K562 (cell line): Measurements from ENCODE around the gene FRMD4A. TPM values are rescaled to one million over a fixed set of nuclear protein-coding genes. Genes with fewer than 3 reads are reported as not detected.

Source experiments
- HDAC2 ChIP-seq: fragments of 450-650 bp; IDR thresholded peaks from 2 replicates; pipeline ENCODE4 v1.6.1; 2016; ENCODE audit warnings: mild to moderate bottlenecking
- MAFF ChIP-seq: IDR thresholded peaks from 2 replicates; pipeline ENCODE4 v1.6.1; 2012; ENCODE audit warnings: low read length, improper control_type of control experiment
- RBFOX2 ChIP-seq: fragments of 200-400 bp; formaldehyde crosslinking; IDR thresholded peaks from 2 replicates; pipeline ENCODE4 v1.6.1; 2017; ENCODE audit warnings: low read depth, mild to moderate bottlenecking, low read length, moderate library complexity
- THRAP3 ChIP-seq: fragments of 450-650 bp; IDR thresholded peaks from 2 replicates; pipeline ENCODE4 v1.6.1; 2016; ENCODE audit warnings: mild to moderate bottlenecking, inconsistent platforms, borderline replicate concordance
- ZBTB8A ChIP-seq: fragments of 450-650 bp; IDR thresholded peaks from 2 replicates; pipeline ENCODE4 v1.6.1; 2018; ENCODE audit warnings: mild to moderate bottlenecking, moderate library complexity; ENCODE audit not compliant: partially characterized antibody
- ZFP1 ChIP-seq: fragments of 450-650 bp; formaldehyde crosslinking; IDR thresholded peaks from 2 replicates; pipeline ENCODE4 v1.4.0; 2020; ENCODE audit warnings: mild to moderate bottlenecking, mixed read lengths
- ZNF12 ChIP-seq: sonication (generic); formaldehyde crosslinking; IDR thresholded peaks from 2 replicates; pipeline ENCODE4 v1.4.0; 2020; ENCODE audit warnings: mild to moderate bottlenecking, missing genetic modification reagents
- ZNF695 ChIP-seq: fragments of 450-650 bp; formaldehyde crosslinking; IDR thresholded peaks from 2 replicates; pipeline ENCODE4 v1.4.0; 2020; ENCODE audit warnings: mild to moderate bottlenecking, moderate library complexity
- polyA plus RNA-seq, 8 experiments: library from polyadenylated mRNA; depleted of rRNA in 4 of 8; stranded (reverse) in 5 of 8; unstranded in 3 of 8; fragments of >200 nt; fragmentation: Nextera tagmentation in 2 of 8; fragmentation: Illumina TruSeq in 1 of 8; extraction: Ambion mirVana in 2 of 8; extraction: Trizol in 1 of 8; gene quantifications; 2 replicates each; pipeline versions ENCODE4 v1.2.1 to v1.2.3, GENCODE V29; 2011 to 2014; ENCODE audit warnings: inconsistent platforms in 1 of 8, missing spikeins in 1 of 8
- total RNA-seq, 7 experiments: library from RNA; depleted of rRNA in 6 of 7; stranded (reverse); fragments of >200 nt in 6 of 7; fragmentation: Illumina TruSeq in 2 of 7; extraction: Trizol in 2 of 7; gene quantifications; 2 replicates each; pipeline versions ENCODE4 v1.2.1 to v1.2.3, GENCODE V29; 2011 to 2021; ENCODE audit warnings: low replicate concordance in 1 of 7
- TF ChIP-seq, protein P1 (sequence below), 2 experiments: fragments of 450-650 bp; formaldehyde crosslinking in 1 of 2; IDR thresholded peaks; 2 replicates each; pipeline versions ENCODE4 v1.4.0 to v1.6.1; 2014 to 2020; ENCODE audit warnings: mild to moderate bottlenecking in 2 of 2, borderline replicate concordance in 1 of 2, low read depth in 1 of 2
- TF ChIP-seq, protein P2 (sequence below): fragments of 450-650 bp; formaldehyde crosslinking; IDR thresholded peaks from 2 replicates; pipeline ENCODE4 v1.4.0; 2020; ENCODE audit warnings: mild to moderate bottlenecking
- TF ChIP-seq, protein P3 (sequence below), 2 experiments: fragments of 200-800 bp in 1 of 2; sonication (Bioruptor generic) in 1 of 2; sonication (generic) in 1 of 2; formaldehyde crosslinking in 1 of 2; IDR thresholded peaks in 1 of 2; conservative IDR thresholded peaks in 1 of 2; 2 replicates each; pipeline versions ENCODE4 v1.5.0 to v1.6.1; 2016 to 2020; ENCODE audit warnings: missing compliant biosample characterization in 1 of 2, missing genetic modification characterization in 1 of 2, missing genetic modification reagents in 1 of 2
- TF ChIP-seq, protein P4 (sequence below): fragments of 250-450 bp; sonication (Bioruptor Pico); IDR thresholded peaks from 2 replicates; pipeline ENCODE4 v1.5.0; 2020; ENCODE audit warnings: mild to moderate bottlenecking, borderline replicate concordance

FRMD4A gene
- total and polyA plus RNA-seq, 9 of the 15 experiments (the other 6 are each of a cell fraction or from before 2014, with no cell fraction given), result 0.80 to 5.2 (median 3.0) TPM

DNA sequence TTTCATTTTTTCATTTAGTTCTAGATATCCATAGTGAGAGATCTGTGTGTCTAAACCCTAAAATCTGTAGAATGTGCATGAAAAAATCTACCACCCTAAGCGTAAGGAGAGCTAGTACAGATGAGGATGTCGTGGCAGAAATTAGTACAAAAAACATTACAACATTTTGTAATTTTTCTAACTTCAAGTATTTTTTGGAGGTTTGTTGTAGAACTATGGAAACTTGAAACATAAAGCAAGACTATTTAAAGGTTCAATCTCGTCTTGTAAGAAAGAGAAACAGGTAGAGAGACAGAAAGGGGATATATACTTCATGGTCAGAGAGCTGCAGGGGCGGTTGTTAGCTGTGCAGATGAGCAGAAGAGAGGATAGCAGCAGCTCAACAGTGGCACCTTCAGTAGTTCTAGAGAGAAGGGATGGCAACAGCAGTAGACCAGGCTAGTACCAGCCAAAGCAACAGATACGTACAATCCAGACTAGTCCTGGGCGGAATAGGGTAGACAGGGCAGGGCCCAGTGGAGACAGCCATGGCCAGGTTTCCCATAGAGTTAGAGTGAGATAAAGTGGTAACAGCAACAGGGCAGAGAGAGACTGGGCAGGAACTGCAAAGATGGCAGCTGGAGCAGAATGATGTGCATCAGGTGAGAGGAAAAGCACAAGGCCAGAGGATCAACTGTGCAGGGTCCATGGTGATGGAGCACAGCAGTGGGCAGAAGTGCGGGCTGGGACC is 145.2 kb downstream of the FRMD4A start (continued):
- TF ChIP-seq, protein P1, sequence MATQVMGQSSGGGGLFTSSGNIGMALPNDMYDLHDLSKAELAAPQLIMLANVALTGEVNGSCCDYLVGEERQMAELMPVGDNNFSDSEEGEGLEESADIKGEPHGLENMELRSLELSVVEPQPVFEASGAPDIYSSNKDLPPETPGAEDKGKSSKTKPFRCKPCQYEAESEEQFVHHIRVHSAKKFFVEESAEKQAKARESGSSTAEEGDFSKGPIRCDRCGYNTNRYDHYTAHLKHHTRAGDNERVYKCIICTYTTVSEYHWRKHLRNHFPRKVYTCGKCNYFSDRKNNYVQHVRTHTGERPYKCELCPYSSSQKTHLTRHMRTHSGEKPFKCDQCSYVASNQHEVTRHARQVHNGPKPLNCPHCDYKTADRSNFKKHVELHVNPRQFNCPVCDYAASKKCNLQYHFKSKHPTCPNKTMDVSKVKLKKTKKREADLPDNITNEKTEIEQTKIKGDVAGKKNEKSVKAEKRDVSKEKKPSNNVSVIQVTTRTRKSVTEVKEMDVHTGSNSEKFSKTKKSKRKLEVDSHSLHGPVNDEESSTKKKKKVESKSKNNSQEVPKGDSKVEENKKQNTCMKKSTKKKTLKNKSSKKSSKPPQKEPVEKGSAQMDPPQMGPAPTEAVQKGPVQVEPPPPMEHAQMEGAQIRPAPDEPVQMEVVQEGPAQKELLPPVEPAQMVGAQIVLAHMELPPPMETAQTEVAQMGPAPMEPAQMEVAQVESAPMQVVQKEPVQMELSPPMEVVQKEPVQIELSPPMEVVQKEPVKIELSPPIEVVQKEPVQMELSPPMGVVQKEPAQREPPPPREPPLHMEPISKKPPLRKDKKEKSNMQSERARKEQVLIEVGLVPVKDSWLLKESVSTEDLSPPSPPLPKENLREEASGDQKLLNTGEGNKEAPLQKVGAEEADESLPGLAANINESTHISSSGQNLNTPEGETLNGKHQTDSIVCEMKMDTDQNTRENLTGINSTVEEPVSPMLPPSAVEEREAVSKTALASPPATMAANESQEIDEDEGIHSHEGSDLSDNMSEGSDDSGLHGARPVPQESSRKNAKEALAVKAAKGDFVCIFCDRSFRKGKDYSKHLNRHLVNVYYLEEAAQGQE (IDR thresholded peaks at IDR 0.05; ENCODE audit: borderline replicate concordance), result peak; percentile 54
- TF ChIP-seq, protein P1 (CRISPR knock-in tag; IDR thresholded peaks at IDR 0.05; ENCODE audit: low read depth), result 0 out of 2 replicates have a peak, but pooled peaks have one; percentile 60
- TF ChIP-seq HDAC2, result no peak
- TF ChIP-seq ZFP1 (CRISPR knock-in tag), result peak; percentile 75; the same call in 1 of the 2 replicates
- peak; percentile 85 for TF ChIP-seq RBFOX2
- TF ChIP-seq ZNF12, result no peak
- TF ChIP-seq, protein P2, sequence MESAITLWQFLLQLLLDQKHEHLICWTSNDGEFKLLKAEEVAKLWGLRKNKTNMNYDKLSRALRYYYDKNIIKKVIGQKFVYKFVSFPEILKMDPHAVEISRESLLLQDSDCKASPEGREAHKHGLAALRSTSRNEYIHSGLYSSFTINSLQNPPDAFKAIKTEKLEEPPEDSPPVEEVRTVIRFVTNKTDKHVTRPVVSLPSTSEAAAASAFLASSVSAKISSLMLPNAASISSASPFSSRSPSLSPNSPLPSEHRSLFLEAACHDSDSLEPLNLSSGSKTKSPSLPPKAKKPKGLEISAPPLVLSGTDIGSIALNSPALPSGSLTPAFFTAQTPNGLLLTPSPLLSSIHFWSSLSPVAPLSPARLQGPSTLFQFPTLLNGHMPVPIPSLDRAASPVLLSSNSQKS (CRISPR knock-in tag), result peak; percentile 96
- TF ChIP-seq, protein P3, sequence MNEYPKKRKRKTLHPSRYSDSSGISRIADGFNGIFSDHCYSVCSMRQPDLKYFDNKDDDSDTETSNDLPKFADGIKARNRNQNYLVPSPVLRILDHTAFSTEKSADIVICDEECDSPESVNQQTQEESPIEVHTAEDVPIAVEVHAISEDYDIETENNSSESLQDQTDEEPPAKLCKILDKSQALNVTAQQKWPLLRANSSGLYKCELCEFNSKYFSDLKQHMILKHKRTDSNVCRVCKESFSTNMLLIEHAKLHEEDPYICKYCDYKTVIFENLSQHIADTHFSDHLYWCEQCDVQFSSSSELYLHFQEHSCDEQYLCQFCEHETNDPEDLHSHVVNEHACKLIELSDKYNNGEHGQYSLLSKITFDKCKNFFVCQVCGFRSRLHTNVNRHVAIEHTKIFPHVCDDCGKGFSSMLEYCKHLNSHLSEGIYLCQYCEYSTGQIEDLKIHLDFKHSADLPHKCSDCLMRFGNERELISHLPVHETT (CRISPR knock-in tag; conservative IDR thresholded peaks at IDR 0.05 in 1 of 2, IDR thresholded peaks at IDR 0.05 in 1 of 2), result peak in 1 of 2 experiments; percentile 44; a peak in 1 of 4 replicates
- TF ChIP-seq, protein P4, sequence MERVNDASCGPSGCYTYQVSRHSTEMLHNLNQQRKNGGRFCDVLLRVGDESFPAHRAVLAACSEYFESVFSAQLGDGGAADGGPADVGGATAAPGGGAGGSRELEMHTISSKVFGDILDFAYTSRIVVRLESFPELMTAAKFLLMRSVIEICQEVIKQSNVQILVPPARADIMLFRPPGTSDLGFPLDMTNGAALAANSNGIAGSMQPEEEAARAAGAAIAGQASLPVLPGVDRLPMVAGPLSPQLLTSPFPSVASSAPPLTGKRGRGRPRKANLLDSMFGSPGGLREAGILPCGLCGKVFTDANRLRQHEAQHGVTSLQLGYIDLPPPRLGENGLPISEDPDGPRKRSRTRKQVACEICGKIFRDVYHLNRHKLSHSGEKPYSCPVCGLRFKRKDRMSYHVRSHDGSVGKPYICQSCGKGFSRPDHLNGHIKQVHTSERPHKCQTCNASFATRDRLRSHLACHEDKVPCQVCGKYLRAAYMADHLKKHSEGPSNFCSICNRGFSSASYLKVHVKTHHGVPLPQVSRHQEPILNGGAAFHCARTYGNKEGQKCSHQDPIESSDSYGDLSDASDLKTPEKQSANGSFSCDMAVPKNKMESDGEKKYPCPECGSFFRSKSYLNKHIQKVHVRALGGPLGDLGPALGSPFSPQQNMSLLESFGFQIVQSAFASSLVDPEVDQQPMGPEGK (CRISPR knock-in tag), result peak; percentile 95
- peak; percentile 88 for TF ChIP-seq MAFF
- TF ChIP-seq THRAP3, result peak; percentile 97
- peak; percentile 83 for TF ChIP-seq ZBTB8A
- peak; percentile 95 for TF ChIP-seq ZNF695
